Spleen (tissue), 11 donors: Measurements from ENCODE around the gene AKR1D1. TPM values are rescaled to one million over a fixed set of nuclear protein-coding genes. Genes with fewer than 3 reads are reported as not detected.

Experiments used
- DNase-seq: peaks from one replicate; pipeline ENCODE4 v3.0.0-alpha.2; 2020
- H3K27ac ChIP-seq, 8 donors: fragments of 200-600 bp; sonication (generic) in 7 of 8; 1 replicate in 4 of 8; 2 replicates in 4 of 8; pipeline versions ENCODE4 v1.5.0 to v1.8.0; 2016 to 2021; ENCODE audit warnings: inconsistent platforms in 4 of 8, mild to moderate bottlenecking in 4 of 8, moderate library complexity in 1 of 8
- H3K27me3 ChIP-seq, 7 donors: fragments of 200-600 bp; sonication (generic) in 6 of 7; replicated peaks in 1 of 7; 1 replicate in 4 of 7; 2 replicates in 3 of 7; pipeline versions ENCODE4 v1.5.0 to v1.8.0; 2016 to 2021; ENCODE audit warnings: inconsistent platforms in 3 of 7, mild to moderate bottlenecking in 1 of 7
- H3K36me3 ChIP-seq, 6 donors: fragments of 200-600 bp; sonication (generic) in 5 of 6; 1 replicate in 4 of 6; 2 replicates in 2 of 6; pipeline versions ENCODE4 v1.5.0 to v1.8.0; 2016 to 2021; ENCODE audit warnings: inconsistent platforms in 2 of 6
- H3K4me1 ChIP-seq, 6 donors: fragments of 200-600 bp; sonication (generic) in 5 of 6; 1 replicate in 3 of 6; 2 replicates in 3 of 6; pipeline versions ENCODE4 v1.5.0 to v1.8.0; 2016 to 2021; ENCODE audit warnings: inconsistent platforms in 3 of 6
- H3K4me3 ChIP-seq, 8 donors: fragments of 200-600 bp; sonication (generic) in 7 of 8; 1 replicate in 4 of 8; 2 replicates in 4 of 8; pipeline versions ENCODE4 v1.5.0 to v1.8.0; 2016 to 2021; ENCODE audit warnings: inconsistent platforms in 4 of 8, mild to moderate bottlenecking in 4 of 8, moderate library complexity in 2 of 8
- H3K9me3 ChIP-seq, 8 donors: fragments of 200-600 bp; sonication (generic) in 7 of 8; 1 replicate in 4 of 8; 2 replicates in 4 of 8; pipeline versions ENCODE4 v1.5.0 to v1.8.0; 2016 to 2021; ENCODE audit warnings: inconsistent platforms in 4 of 8
- CTCF ChIP-seq, 11 experiments: fragments of 200-600 bp in 7 of 11; fragments of 450-650 bp in 4 of 11; sonication (generic) in 4 of 11; IDR thresholded peaks in 8 of 11; conservative IDR thresholded peaks in 3 of 11; 1 replicate in 7 of 11; 2 replicates in 4 of 11; pipeline versions ENCODE4 v1.4.0 to v1.8.0; 2016 to 2021; ENCODE audit warnings: antibody characterized with exemption in 11 of 11, inconsistent platforms in 4 of 11, mild to moderate bottlenecking in 1 of 11
- POLR2A ChIP-seq, 3 donors: fragments of 450-650 bp; IDR thresholded peaks; one replicate each; pipeline ENCODE4 v1.5.1; 2017; ENCODE audit warnings: antibody characterized with exemption in 3 of 3, mild to moderate bottlenecking in 1 of 3
- POLR2AphosphoS5 ChIP-seq, 3 donors: sonication (generic); formaldehyde crosslinking; IDR thresholded peaks; one replicate each; pipeline ENCODE4 v1.5.1; 2017; ENCODE audit warnings: antibody characterized with exemption in 3 of 3
- WGBS, 5 donors: extraction: QIAGEN DNeasy Blood & Tissue Kit in 3 of 5; methylation state at CpG; one replicate each; pipeline versions ENCODE4 v1.1.5 to v1.1.7; 2013 to 2018; 5-methylcytosine and 5-hydroxymethylcytosine counted together
- intact Hi-C: fragments of 100-400 bp; cut with DNase I; formaldehyde crosslinking; loops from one replicate; pipeline ENCODE4 v1.15.0; 2023; ENCODE audit warnings: low total_unique reads
- polyA plus RNA-seq, 3 donors: library from polyadenylated mRNA; stranded (reverse); fragments of 200-250 nt; gene quantifications; one replicate each; pipeline ENCODE4 v1.2.1, GENCODE V29; 2013
- total RNA-seq, 7 donors: library from RNA; depleted of rRNA in 3 of 7; stranded (reverse); fragments of >200 nt in 3 of 7; fragmentation: NEBNext Ultra II Directional in 4 of 7; extraction: Animal tissue kit (Norgen Biotek cat#: 25700) in 4 of 7; gene quantifications; one replicate each; pipeline versions ENCODE4 v1.1.0 to v1.2.1, GENCODE V29; 2016 to 2021
- donor health status: healthy with polysubstance abuse.
- donor health status: DM: no; HTN: no; CAD: no; lungs with moderate emphysema.
- donor health status: DM: no; HTN: no; CAD: no.
- donor health status: Bipolar disorder and iron deficiency.
- donor health status: healthy.
- donor health status: DM: no; HTN: no; CAD: no.
- donor health status: DM: yes; HTN: yes; CAD: no.

Gene AKR1D1
- total and polyA plus RNA-seq, 10 donors: 0.39 TPM; not detected in 9

- Histone ChIP-seq H3K4me3 (no peak overlapping the region), H3K4me1 (no peaks in the 10 kb centered on the region), H3K27me3 (peaks cover 0 to 5% (median 0%) of the 10 kb centered on the region in 7 donors), H3K36me3 (no peaks in the 10 kb centered on the region), H3K9me3 (no peaks in the 10 kb centered on the region), H3K27ac (no peak overlapping the region)
- DNase-seq: no peak
- 68 to 85% (median 73%) methylated on average over 4 of the region's 4 CpGs for WGBS, 5 donors
- intact Hi-C loops: no loop called here
- TF ChIP-seq POLR2AphosphoS5 (IDR thresholded peaks at IDR 0.05) (no peak), POLR2A (IDR thresholded peaks at IDR 0.05) (no peak), CTCF (IDR thresholded peaks at IDR 0.05 in 8 of 11, conservative IDR thresholded peaks at IDR 0.05 in 3 of 11) (no peak)
Observed at GRCh38 chr7:138151731-138152577, 75.7 kb downstream of the AKR1D1 start.

DNA sequence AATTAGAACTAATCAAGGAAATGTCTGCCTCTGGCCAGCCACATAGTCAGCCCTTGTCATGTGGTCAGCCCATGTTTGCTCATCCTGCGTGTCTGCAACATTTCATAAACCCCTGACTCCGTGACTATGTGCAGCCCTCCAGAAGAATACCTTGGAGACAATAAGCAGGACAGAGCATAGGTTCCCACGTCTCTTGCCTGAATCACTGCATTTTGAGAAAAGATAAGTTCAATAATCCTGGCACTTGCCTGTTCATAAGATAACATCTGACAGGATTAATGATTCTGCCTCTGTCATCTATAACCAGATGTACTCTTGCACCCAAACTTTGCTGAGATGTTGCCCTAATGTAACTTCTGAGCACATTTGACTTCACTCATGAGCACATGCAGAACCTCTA, 78.4 kb downstream of the AKR1D1 start:
- no peaks in the 10 kb centered on the region for H3K36me3 ChIP-seq
- H3K27ac ChIP-seq: no peak overlapping the region
- no peaks in the 10 kb centered on the region for H3K27me3 ChIP-seq
- no peak for TF ChIP-seq CTCF (IDR thresholded peaks at IDR 0.05 in 8 of 11, conservative IDR thresholded peaks at IDR 0.05 in 3 of 11)
- TF ChIP-seq POLR2AphosphoS5 (IDR thresholded peaks at IDR 0.05): no peak
- no peak for TF ChIP-seq POLR2A (IDR thresholded peaks at IDR 0.05)
- intact Hi-C loops: no loop called here
- H3K4me3 ChIP-seq: no peak overlapping the region
- no peaks in the 10 kb centered on the region for H3K9me3 ChIP-seq
- 79 to 94% (median 88%) methylated on average over 3 of the region's 3 CpGs for WGBS, 5 donors
- no peak for DNase-seq
- H3K4me1 ChIP-seq: no peaks in the 10 kb centered on the region

GRCh38 chr7:138157702-138158101, 81.4 kb downstream of the AKR1D1 start:
- DNase-seq: no peak
- no peak overlapping the region for H3K27ac ChIP-seq
- WGBS, 5 donors: 85 to 97% (median 90%) methylated on average over 4 of the region's 4 CpGs
- no peaks in the 10 kb centered on the region for H3K9me3 ChIP-seq
- H3K27me3 ChIP-seq: no peaks in the 10 kb centered on the region
- no peaks in the 10 kb centered on the region for H3K36me3 ChIP-seq
- peaks cover 0 to 6% (median 0%) of the 10 kb centered on the region in 6 donors for H3K4me1 ChIP-seq
- TF ChIP-seq POLR2AphosphoS5 (IDR thresholded peaks at IDR 0.05): no peak
- H3K4me3 ChIP-seq: no peak overlapping the region
- intact Hi-C loops: no loop called here

GRCh38 chr7:138158739-138159528, 82.7 kb downstream of the AKR1D1 start:
- TF ChIP-seq CTCF (IDR thresholded peaks at IDR 0.05 in 8 of 11, conservative IDR thresholded peaks at IDR 0.05 in 3 of 11) (no peak), POLR2AphosphoS5 (IDR thresholded peaks at IDR 0.05) (no peak), POLR2A (IDR thresholded peaks at IDR 0.05) (no peak)
- Histone ChIP-seq H3K27ac (no peak overlapping the region), H3K9me3 (peaks cover 0 to 6% (median 3%) of the 10 kb centered on the region in 8 donors), H3K4me3 (no peak overlapping the region), H3K4me1 (peaks cover 0 to 6% (median 0%) of the 10 kb centered on the region in 6 donors), H3K36me3 (no peaks in the 10 kb centered on the region), H3K27me3 (no peaks in the 10 kb centered on the region)
- intact Hi-C loops: no loop called here
- 82 to 92% (median 89%) methylated on average over 6 of the region's 6 CpGs for WGBS, 5 donors
- DNase-seq: no peak
